PC-3 (cell line): Measurements from ENCODE around the gene SLC17A5. TPM values are rescaled to one million over a fixed set of nuclear protein-coding genes. Genes with fewer than 3 reads are reported as not detected.
"Not testable (repeated sequence)": the region's sequence is repeated elsewhere in the genome, so short reads cannot be mapped to it uniquely, and the experiment has no call there.

ENCODE experiments used
- ATAC-seq: fragments of 200-7000 bp; cut with Tn5 transposase; 2 replicates; pipeline ENCODE4 v1.9.1; 2020; ENCODE audit warnings: mild to moderate bottlenecking, moderate library complexity
- BruUV-seq: library from RNA; stranded (reverse); fragments of 400-500 nt; replicated peaks from 2 replicates; lab custom pipeline; 2021; lab: Mats Ljungman, UMichigan
- CTCF ChIA-PET: fragments of 300-600 bp; sonication (Branson Sonifier 250); formaldehyde crosslinking; loops from one replicate; lab custom pipeline; 2022; ENCODE audit warnings: antibody characterized with exemption; lab: Charles Lee
- POLR2A ChIA-PET: fragments of 300-600 bp; sonication (Branson Sonifier 250); formaldehyde crosslinking; loops from one replicate; lab custom pipeline; 2022; ENCODE audit warnings: antibody characterized with exemption; ENCODE audit not compliant: unreplicated experiment; lab: Charles Lee
- DNase-seq: peaks from one replicate; pipeline ENCODE4 v3.0.0-alpha.2; 2015
- H2AFZ ChIP-seq: fragments of 300-600 bp; sonication (generic); 2 replicates; pipeline ENCODE4 v1.6.0; 2016; ENCODE audit warnings: antibody characterized with exemption, low read length
- H3F3A ChIP-seq: fragments of 300-600 bp; sonication (generic); one replicate; pipeline ENCODE4 v1.6.0; 2017; ENCODE audit warnings: antibody characterized with exemption, low read length, control low read depth, mild to moderate bottlenecking; ENCODE audit not compliant: unreplicated experiment
- H3K27ac ChIP-seq: fragments of 300-600 bp; sonication (generic); 2 replicates; pipeline ENCODE4 v1.5.1; 2016; ENCODE audit warnings: mild to moderate bottlenecking, low read length
- H3K27me3 ChIP-seq: fragments of 300-600 bp; sonication (generic); 2 replicates; pipeline ENCODE4 v1.6.1; 2016; ENCODE audit warnings: low read length, mixed read lengths
- H3K36me3 ChIP-seq: fragments of 300-600 bp; sonication (generic); 2 replicates; pipeline ENCODE4 v1.6.1; 2016; ENCODE audit warnings: low read depth, mixed run types, low read length, mixed read lengths
- H3K4me1 ChIP-seq: fragments of 300-600 bp; sonication (generic); 2 replicates; pipeline ENCODE4 v1.5.1; 2016; ENCODE audit warnings: low read length; ENCODE audit not compliant: insufficient read depth
- H3K4me2 ChIP-seq: fragments of 300-600 bp; sonication (generic); 2 replicates; pipeline ENCODE4 v1.6.0; 2016; ENCODE audit warnings: low read length
- H3K4me3 ChIP-seq: fragments of 300-600 bp; sonication (generic); 2 replicates; pipeline ENCODE4 v1.5.1; 2016; ENCODE audit warnings: mild to moderate bottlenecking, low read length, mixed read lengths
- H3K79me2 ChIP-seq: fragments of 300-600 bp; sonication (generic); 2 replicates; pipeline ENCODE4 v1.6.1; 2017; ENCODE audit warnings: low read length, mixed read lengths
- H3K9ac ChIP-seq: fragments of 300-600 bp; sonication (generic); 2 replicates; pipeline ENCODE4 v1.6.0; 2016; ENCODE audit warnings: mild to moderate bottlenecking, low read length
- H3K9me2 ChIP-seq: fragments of 300-600 bp; sonication (generic); replicated peaks from 2 replicates; pipeline ENCODE4 v1.6.1; 2016; ENCODE audit warnings: mixed run types, low read length, mixed read lengths
- H3K9me3 ChIP-seq: fragments of 300-600 bp; sonication (generic); 2 replicates; pipeline ENCODE4 v1.6.1; 2016; ENCODE audit warnings: low read length, mixed read lengths
- H4K20me1 ChIP-seq: fragments of 300-600 bp; sonication (generic); 2 replicates; pipeline ENCODE4 v1.6.1; 2016; ENCODE audit warnings: low read length, mixed read lengths
- CTCF ChIP-seq: fragments of 300-600 bp; sonication (generic); conservative IDR thresholded peaks from 2 replicates; pipeline ENCODE4 v1.5.1; 2017; ENCODE audit warnings: antibody characterized with exemption, low read depth, mild to moderate bottlenecking, low read length
- EZH2 ChIP-seq: fragments of 300-600 bp; sonication (generic); IDR thresholded peaks from one replicate; pipeline ENCODE4 v1.6.1; 2017; ENCODE audit warnings: antibody characterized with exemption, mild to moderate bottlenecking, low read length; ENCODE audit not compliant: unreplicated experiment
- EZH2phosphoT487 ChIP-seq: fragments of 300-600 bp; sonication (generic); IDR thresholded peaks from 2 replicates; pipeline ENCODE4 v1.6.1; 2018; ENCODE audit warnings: mild to moderate bottlenecking, antibody characterized with exemption, low read length, borderline replicate concordance
- intact Hi-C: fragments of 100-400 bp; cut with micrococcal nuclease; formaldehyde crosslinking; loops from 2 replicates; pipeline ENCODE4 v1.9.0; 2023
- total RNA-seq: library from RNA; depleted of rRNA; stranded (reverse); fragments of >200 nt; gene quantifications from 2 replicates; pipeline ENCODE4 v1.2.3, GENCODE V29; 2014

The SLC17A5 gene
- total RNA-seq, 1 experiment from 2014 or later, result 5.2 TPM

- DNase-seq (peak; percentile 74), ATAC-seq (peak; percentile 76)
- no peaks in the 10 kb centered on the region for H3K9me2 ChIP-seq
- H3K4me3 ChIP-seq, result 0 out of 2 replicates have a peak overlapping the region, but pooled peaks have one; percentile 30
- ChIA-PET CTCF (no interaction called here), POLR2A (interaction anchor here (0.7 kb wide), 1 partner anchor 26 kb away, joined by 3 read pairs; the partner anchor contains the start of gene SLC17A5)
- H3F3A ChIP-seq, result no peaks in the 10 kb centered on the region
- intact Hi-C loops, result no loop called here
- peak overlapping the region; percentile 72 for H3K27ac ChIP-seq
- peak overlapping the region; percentile 61 for H3K4me2 ChIP-seq
- H3K36me3 ChIP-seq, result no peaks in the 10 kb centered on the region
- TF ChIP-seq EZH2 (no peak), EZH2phosphoT487 (no peak), CTCF (no peak)
- no peaks in the 10 kb centered on the region for H3K27me3 ChIP-seq
- TSS peak; percentile 54 for BruUV-seq
- 0 out of 2 replicates have a peak overlapping the region, but pooled peaks have one; percentile 45 for H2AFZ ChIP-seq
- H3K9ac ChIP-seq, result peak overlapping the region; percentile 11; the same call in 1 of the 2 replicates
- H3K9me3 ChIP-seq, result no peaks in the 10 kb centered on the region
- peaks cover 18% of the 10 kb centered on the region for H3K4me1 ChIP-seq
- H3K79me2 ChIP-seq, result no peaks in the 10 kb centered on the region
- no peaks in the 10 kb centered on the region for H4K20me1 ChIP-seq
These were observed 26.6 kb upstream of the SLC17A5 start for GRCh38 chr6:73680289-73680918.

- BruUV-seq, H3F3A ChIP-seq, H3K9ac ChIP-seq, H3K79me2 ChIP-seq, H3K4me3 ChIP-seq, H2AFZ ChIP-seq, H3K36me3 ChIP-seq, intact Hi-C loops, H3K9me2 ChIP-seq, H3K27me3 ChIP-seq, CTCF ChIA-PET, H4K20me1 ChIP-seq, H3K9me3 ChIP-seq: not testable (repeated sequence)
- Histone ChIP-seq H3K27ac (peak overlapping the region; percentile 72), H3K4me1 (peaks cover 18% of the 10 kb centered on the region), H3K4me2 (peak overlapping the region; percentile 61)
- ATAC-seq (peak; percentile 16), DNase-seq (peak; percentile 40)
- POLR2A ChIA-PET, result interaction anchor here (0.7 kb wide), 1 partner anchor 26 kb away, joined by 3 read pairs; the partner anchor contains the start of gene SLC17A5
These were observed 26.1 kb upstream of the SLC17A5 start for GRCh38 chr6:73679846-73680245.

- no peaks in the 10 kb centered on the region for H3F3A ChIP-seq
- DNase-seq (no peak), ATAC-seq (no peak)
- TF ChIP-seq EZH2 (no peak), EZH2phosphoT487 (no peak), CTCF (no peak)
- H3K9me2 ChIP-seq, result no peaks in the 10 kb centered on the region
- no peaks in the 10 kb centered on the region for H3K9me3 ChIP-seq
- H3K36me3 ChIP-seq, result no peaks in the 10 kb centered on the region
- no TSS peak for BruUV-seq
- no peaks in the 10 kb centered on the region for H3K79me2 ChIP-seq
- no peak overlapping the region for H3K9ac ChIP-seq
- intact Hi-C loops, result no loop called here
- H3K4me2 ChIP-seq, result no peak overlapping the region
- H3K27ac ChIP-seq, result peak overlapping the region; percentile 72; the same call in 1 of the 2 replicates
- H3K4me3 ChIP-seq, result no peak overlapping the region
- POLR2A ChIA-PET, result no interaction called here
- CTCF ChIA-PET, result no interaction called here
- peaks cover 18% of the 10 kb centered on the region for H3K4me1 ChIP-seq
- no peak overlapping the region for H2AFZ ChIP-seq
- no peaks in the 10 kb centered on the region for H3K27me3 ChIP-seq
- H4K20me1 ChIP-seq, result no peaks in the 10 kb centered on the region
These were observed 25.2 kb upstream of the SLC17A5 start for GRCh38 chr6:73679009-73679408.
